Measurements from ENCODE around the gene KIRREL1.

GRCh38 chr1:158099185-158099584 is 105.7 kb downstream of the KIRREL1 start:
- TF ChIP-seq CTCF (IDR thresholded peaks at IDR 0.05) (no peak), POLR2A (IDR thresholded peaks at IDR 0.05) (no peak)
